ENCODE results near the gene CRISPLD2.

Gene CRISPLD2

GRCh38 chr16:84918006-84918909 lies 98.5 kb downstream of the CRISPLD2 start:
- DNase-seq: no peak

GRCh38 chr16:84919269-84919668 lies 99.5 kb downstream of the CRISPLD2 start:
- DNase-seq: no peak

GRCh38 chr16:84919708-84920107 lies 99.9 kb downstream of the CRISPLD2 start:
- DNase-seq: no peak

GRCh38 chr16:84920333-84920732 lies 100.5 kb downstream of the CRISPLD2 start:
- DNase-seq: no peak

- DNase-seq: peak in 1 of 2 experiments; percentile 3
Observed at GRCh38 chr16:84922351-84923120, 102.8 kb downstream of the CRISPLD2 start.

- DNase-seq: no peak
Observed at GRCh38 chr16:84924331-84925091, 104.7 kb downstream of the CRISPLD2 start.

GRCh38 chr16:84925092-84925772 lies 105.4 kb downstream of the CRISPLD2 start:
- DNase-seq: peak in 1 of 2 experiments; percentile 22

- no peak for DNase-seq
Observed at GRCh38 chr16:84925773-84926372, 106.1 kb downstream of the CRISPLD2 start.

GRCh38 chr16:84926462-84926861 lies 106.7 kb downstream of the CRISPLD2 start:
- DNase-seq: no peak

GRCh38 chr16:84927621-84928591 lies 108.1 kb downstream of the CRISPLD2 start:
- DNase-seq: no peak

GRCh38 chr16:84928679-84929420 lies 109.1 kb downstream of the CRISPLD2 start:
- no peak for DNase-seq

GRCh38 chr16:84929421-84930297 lies 109.9 kb downstream of the CRISPLD2 start:
- no peak for DNase-seq

GRCh38 chr16:84930298-84931106 lies 110.7 kb downstream of the CRISPLD2 start:
- DNase-seq: no peak

GRCh38 chr16:84931107-84931494 lies 111.3 kb downstream of the CRISPLD2 start:
- no peak for DNase-seq

GRCh38 chr16:84931506-84931905 lies 111.7 kb downstream of the CRISPLD2 start:
- no peak for DNase-seq

GRCh38 chr16:84932681-84933080 lies 112.9 kb downstream of the CRISPLD2 start:
- DNase-seq: no peak

- no peak for DNase-seq
Observed at GRCh38 chr16:84933774-84934631, 114.2 kb downstream of the CRISPLD2 start.
